Adipocyte (in vitro differentiated cells): ENCODE measurements around the gene ATP6V0A1.
"Not testable (repeated sequence)": the region's sequence is repeated elsewhere in the genome, so short reads cannot be mapped to it uniquely, and the experiment has no call there.

Source experiments
- DNase-seq: peaks from one replicate; pipeline ENCODE4 v3.0.0-alpha.2; 2015; ENCODE audit warnings: low read depth
- H3K27me3 ChIP-seq: replicated peaks from 2 replicates; pipeline ENCODE4 v1.7.0; 2013; ENCODE audit warnings: mild to moderate bottlenecking, low read length, moderate library complexity; ENCODE audit not compliant: control insufficient read depth, insufficient read depth
- H3K36me3 ChIP-seq: 2 replicates; pipeline ENCODE4 v1.7.0; 2013; ENCODE audit warnings: low read length, mild to moderate bottlenecking, moderate library complexity; ENCODE audit not compliant: control insufficient read depth, insufficient read depth, severe bottlenecking
- H3K4me1 ChIP-seq: 2 replicates; pipeline ENCODE4 v1.7.0; 2013; ENCODE audit warnings: mild to moderate bottlenecking, low read length, moderate library complexity; ENCODE audit not compliant: control insufficient read depth, insufficient read depth
- H3K4me3 ChIP-seq: 2 replicates; pipeline ENCODE4 v1.7.0; 2013; ENCODE audit warnings: mild to moderate bottlenecking, low read length, moderate library complexity
- H3K9ac ChIP-seq: 2 replicates; pipeline ENCODE4 v1.7.0; 2013; ENCODE audit warnings: mild to moderate bottlenecking, low read length, moderate library complexity
- H3K9me3 ChIP-seq: 2 replicates; pipeline ENCODE4 v1.7.0; 2013; ENCODE audit warnings: mild to moderate bottlenecking, low read length, moderate library complexity; ENCODE audit not compliant: control insufficient read depth

ATP6V0A1 gene

GRCh38 chr17:42458497-42459255 is at the start of gene ATP6V0A1:
Gene ATP6V0A1, plus strand, starts transcription at chr17:42458878. Its CDS starts 2,017 bp downstream, at chr17:42460895.
- H3K27me3 ChIP-seq = no peaks in the 10 kb centered on the region

GRCh38 chr17:42409523-42410318 is 49.0 kb upstream of the ATP6V0A1 start:
- Histone ChIP-seq H3K4me3 (peak overlapping the region; percentile 60), H3K36me3 (peaks cover 11% of the 10 kb centered on the region), H3K9me3 (no peaks in the 10 kb centered on the region), H3K27me3 (no peaks in the 10 kb centered on the region), H3K9ac (peak overlapping the region; percentile 84), H3K4me1 (peaks cover 84% of the 10 kb centered on the region)
- peak; percentile 96 for DNase-seq

More at GRCh38 chr17:42458497-42459255, at the start of gene ATP6V0A1:
- DNase-seq = peak; percentile 96
- Histone ChIP-seq H3K4me3 (peak within 1 kb of the TSS; percentile 98), H3K9ac (peak within 1 kb of the TSS; percentile 92), H3K9me3 (no peaks in the 10 kb centered on the region), H3K36me3 (peaks cover 11% of the 10 kb centered on the region), H3K4me1 (peaks cover 31% of the 10 kb centered on the region)

GRCh38 chr17:42410319-42410685 is 48.4 kb upstream of the ATP6V0A1 start:
- no peaks in the 10 kb centered on the region for H3K9me3 ChIP-seq
- H3K4me3 ChIP-seq = peak overlapping the region; percentile 60
- peaks cover 9% of the 10 kb centered on the region for H3K36me3 ChIP-seq
- no peak for DNase-seq
- H3K4me1 ChIP-seq = peaks cover 90% of the 10 kb centered on the region
- no peaks in the 10 kb centered on the region for H3K27me3 ChIP-seq
- peak overlapping the region; percentile 84 for H3K9ac ChIP-seq

GRCh38 chr17:42411361-42411760 is 47.3 kb upstream of the ATP6V0A1 start:
- Histone ChIP-seq H3K9me3 (no peaks in the 10 kb centered on the region), H3K27me3 (no peaks in the 10 kb centered on the region), H3K4me3 (peak overlapping the region; percentile 68), H3K36me3 (peaks cover 9% of the 10 kb centered on the region), H3K4me1 (peaks cover 91% of the 10 kb centered on the region), H3K9ac (peak overlapping the region; percentile 84)
- no peak for DNase-seq

GRCh38 chr17:42411905-42412679 is 46.6 kb upstream of the ATP6V0A1 start:
- Histone ChIP-seq H3K9me3 (no peaks in the 10 kb centered on the region), H3K4me3 (peak overlapping the region; percentile 68), H3K9ac (peak overlapping the region; percentile 84), H3K4me1 (peaks cover 91% of the 10 kb centered on the region), H3K36me3 (peaks cover 15% of the 10 kb centered on the region), H3K27me3 (no peaks in the 10 kb centered on the region)
- DNase-seq = no peak

- Histone ChIP-seq H3K4me1 (peaks cover 89% of the 10 kb centered on the region), H3K27me3 (no peaks in the 10 kb centered on the region), H3K9ac (peak overlapping the region; percentile 51), H3K36me3 (peaks cover 21% of the 10 kb centered on the region), H3K9me3 (no peaks in the 10 kb centered on the region), H3K4me3 (no peak overlapping the region)
- no peak for DNase-seq
Observed at GRCh38 chr17:42413464-42414040, 45.1 kb upstream of the ATP6V0A1 start.

GRCh38 chr17:42414704-42415409 is 43.8 kb upstream of the ATP6V0A1 start:
- Histone ChIP-seq H3K4me1 (peaks cover 90% of the 10 kb centered on the region), H3K9me3 (no peaks in the 10 kb centered on the region), H3K36me3 (peaks cover 25% of the 10 kb centered on the region), H3K27me3 (no peaks in the 10 kb centered on the region), H3K9ac (peak overlapping the region; percentile 49), H3K4me3 (peak overlapping the region; percentile 56)
- DNase-seq = no peak

- Histone ChIP-seq H3K4me3 (peak overlapping the region; percentile 27), H3K36me3 (peaks cover 20% of the 10 kb centered on the region), H3K4me1 (peaks cover 70% of the 10 kb centered on the region)
- DNase-seq, H3K9me3 ChIP-seq, H3K27me3 ChIP-seq, H3K9ac ChIP-seq: not testable (repeated sequence)
Observed at GRCh38 chr17:42417981-42418380, 40.7 kb upstream of the ATP6V0A1 start.

- peak overlapping the region; percentile 100 for H3K9ac ChIP-seq
- peaks cover 16% of the 10 kb centered on the region for H3K36me3 ChIP-seq
- no peaks in the 10 kb centered on the region for H3K9me3 ChIP-seq
- H3K4me1 ChIP-seq = peaks cover 63% of the 10 kb centered on the region
- no peak for DNase-seq
- no peaks in the 10 kb centered on the region for H3K27me3 ChIP-seq
- peak overlapping the region; percentile 97 for H3K4me3 ChIP-seq
Observed at GRCh38 chr17:42421136-42421506, 37.6 kb upstream of the ATP6V0A1 start.

GRCh38 chr17:42421507-42422338 is 37.0 kb upstream of the ATP6V0A1 start:
- DNase-seq = peak; percentile 80
- H3K36me3 ChIP-seq = peaks cover 13% of the 10 kb centered on the region
- no peaks in the 10 kb centered on the region for H3K27me3 ChIP-seq
- H3K4me1 ChIP-seq = peaks cover 62% of the 10 kb centered on the region
- peak overlapping the region; percentile 100 for H3K9ac ChIP-seq
- no peaks in the 10 kb centered on the region for H3K9me3 ChIP-seq
- peak overlapping the region; percentile 97 for H3K4me3 ChIP-seq
